H9 (cell line): Measurements from ENCODE around the gene IGFBP4. TPM values are rescaled to one million over a fixed set of nuclear protein-coding genes. Genes with fewer than 3 reads are reported as not detected.

Source experiments
- DNase-seq: peaks from one replicate; pipeline ENCODE4 v3.0.0-alpha.2; 2017
- H2AFZ ChIP-seq: one replicate; pipeline ENCODE4 v1.6.1; 2013; ENCODE audit warnings: mild to moderate bottlenecking, low read length, control low read depth, moderate library complexity
- H2AK5ac ChIP-seq: 2 replicates; pipeline ENCODE4 v1.6.1; 2013; ENCODE audit warnings: low read length, control low read depth, mixed read lengths; ENCODE audit not compliant: insufficient read length
- H2BK120ac ChIP-seq: one replicate; pipeline ENCODE4 v1.6.1; 2013; ENCODE audit warnings: low read depth, mild to moderate bottlenecking, low read length, control low read depth, inconsistent platforms; ENCODE audit not compliant: poor library complexity, severe bottlenecking
- H2BK12ac ChIP-seq: 2 replicates; pipeline ENCODE4 v1.6.1; 2013; ENCODE audit warnings: low read length, control low read depth, mixed read lengths, low read depth; ENCODE audit not compliant: insufficient read length
- H2BK15ac ChIP-seq: 2 replicates; pipeline ENCODE4 v1.6.1; 2013; ENCODE audit warnings: low read depth, low read length, control low read depth
- H2BK20ac ChIP-seq: one replicate; pipeline ENCODE4 v1.6.1; 2013; ENCODE audit warnings: low read depth, mild to moderate bottlenecking, low read length, control low read depth, inconsistent platforms; ENCODE audit not compliant: poor library complexity, severe bottlenecking
- H2BK5ac ChIP-seq: 2 replicates; pipeline ENCODE4 v1.6.1; 2013; ENCODE audit warnings: low read length, control low read depth, mixed read lengths; ENCODE audit not compliant: insufficient read length
- H3K14ac ChIP-seq: 2 replicates; pipeline ENCODE4 v1.6.1; 2013; ENCODE audit warnings: low read length, control low read depth; ENCODE audit not compliant: insufficient read depth
- H3K18ac ChIP-seq: 2 replicates; pipeline ENCODE4 v1.6.1; 2013; ENCODE audit warnings: low read depth, mild to moderate bottlenecking, mixed read lengths, low read length, control low read depth; ENCODE audit not compliant: insufficient read length
- H3K23ac ChIP-seq: 2 replicates; pipeline ENCODE4 v1.6.1; 2013; ENCODE audit warnings: low read length, control low read depth, mixed read lengths, low read depth; ENCODE audit not compliant: insufficient read length
- H3K23me2 ChIP-seq: 2 replicates; pipeline ENCODE4 v1.6.1; 2013; ENCODE audit warnings: low read depth, mild to moderate bottlenecking, mixed read lengths, low read length, control low read depth; ENCODE audit not compliant: insufficient read length, poor library complexity, severe bottlenecking
- H3K27ac ChIP-seq: 2 replicates; pipeline ENCODE4 v1.5.1; 2013; ENCODE audit warnings: low read length, control low read depth, mixed read lengths, low read depth; ENCODE audit not compliant: insufficient read length
- H3K27me3 ChIP-seq: 2 replicates; pipeline ENCODE4 v1.6.1; 2013; ENCODE audit warnings: low read length, control low read depth, inconsistent platforms; ENCODE audit not compliant: insufficient read depth
- H3K4ac ChIP-seq: 2 replicates; pipeline ENCODE4 v1.6.1; 2013; ENCODE audit warnings: low read depth, mild to moderate bottlenecking, control low read depth, inconsistent platforms, low read length, moderate library complexity
- H3K4me1 ChIP-seq: 2 replicates; pipeline ENCODE4 v1.6.1; 2013; ENCODE audit warnings: low read length, control low read depth, inconsistent platforms; ENCODE audit not compliant: insufficient read depth
- H3K4me2 ChIP-seq: 2 replicates; pipeline ENCODE4 v1.6.1; 2013; ENCODE audit warnings: low read length, control low read depth, mixed read lengths; ENCODE audit not compliant: insufficient read length, insufficient read depth
- H3K56ac ChIP-seq: 2 replicates; pipeline ENCODE4 v1.6.1; 2013; ENCODE audit warnings: low read depth, mild to moderate bottlenecking, mixed read lengths, low read length, control low read depth; ENCODE audit not compliant: insufficient read length
- H3K79me1 ChIP-seq: 2 replicates; pipeline ENCODE4 v1.6.1; 2013; ENCODE audit warnings: low read depth, mild to moderate bottlenecking, moderate library complexity, low read length, control low read depth, inconsistent platforms; ENCODE audit not compliant: insufficient read depth, poor library complexity, severe bottlenecking
- H3K79me2 ChIP-seq: 2 replicates; pipeline ENCODE4 v1.6.1; 2013; ENCODE audit warnings: low read length, control low read depth, inconsistent platforms; ENCODE audit not compliant: insufficient read depth
- H3K9ac ChIP-seq: 2 replicates; pipeline ENCODE4 v1.6.1; 2013; ENCODE audit warnings: low read length, control low read depth, mixed read lengths; ENCODE audit not compliant: insufficient read length; ENCODE audit errors: extremely low read depth
- H3K9me3 ChIP-seq: one replicate; pipeline ENCODE4 v1.6.1; 2013; ENCODE audit warnings: low read depth, low read length, inconsistent platforms; ENCODE audit not compliant: control insufficient read depth
- H3T11ph ChIP-seq: one replicate; pipeline ENCODE4 v1.6.1; 2013; ENCODE audit warnings: mild to moderate bottlenecking, low read length, control low read depth, inconsistent platforms
- H4K20me1 ChIP-seq: one replicate; pipeline ENCODE4 v1.6.1; 2013; ENCODE audit not compliant: control insufficient read depth, insufficient read length, insufficient read depth
- H4K5ac ChIP-seq: 2 replicates; pipeline ENCODE4 v1.6.1; 2013; ENCODE audit warnings: low read depth, mild to moderate bottlenecking, mixed read lengths, low read length, control low read depth; ENCODE audit not compliant: insufficient read length
- H4K8ac ChIP-seq: replicated peaks from 2 replicates; pipeline ENCODE4 v1.6.1; 2013; ENCODE audit warnings: low read length, control low read depth, mixed read lengths, low read depth; ENCODE audit not compliant: insufficient read length
- H4K91ac ChIP-seq: 2 replicates; pipeline ENCODE4 v1.6.1; 2013; ENCODE audit warnings: low read depth, mild to moderate bottlenecking, moderate library complexity, mixed read lengths, low read length, control low read depth; ENCODE audit not compliant: insufficient read length
- H3K27ac Mint-ChIP-seq, 3 experiments: 2 replicates in 2 of 3; 3 replicates in 1 of 3; pipeline ENCODE4 v1.8.0; 2020 to 2021; ENCODE audit warnings: mixed read lengths in 3 of 3, mild to moderate bottlenecking in 1 of 3, moderate library complexity in 1 of 3
- H3K27me3 Mint-ChIP-seq: 2 replicates; pipeline ENCODE4 v1.8.0; 2021; ENCODE audit warnings: low read depth, mild to moderate bottlenecking, moderate library complexity, mixed read lengths
- H3K36me3 Mint-ChIP-seq, 3 experiments: 2 replicates in 2 of 3; 3 replicates in 1 of 3; pipeline ENCODE4 v1.8.0; 2020 to 2021; ENCODE audit warnings: low read depth in 3 of 3, mixed read lengths in 3 of 3; ENCODE audit not compliant: insufficient read depth in 1 of 3
- H3K4me1 Mint-ChIP-seq, 2 experiments: 2 replicates each; pipeline ENCODE4 v1.8.0; 2020; ENCODE audit warnings: mixed read lengths in 2 of 2
- H3K4me3 Mint-ChIP-seq, 2 experiments: 2 replicates in 1 of 2; 3 replicates in 1 of 2; pipeline ENCODE4 v1.8.0; 2020 to 2021; ENCODE audit warnings: mild to moderate bottlenecking in 2 of 2, mixed read lengths in 2 of 2, moderate library complexity in 1 of 2
- H3K9me3 Mint-ChIP-seq, 2 experiments: 2 replicates in 1 of 2; 3 replicates in 1 of 2; pipeline ENCODE4 v1.8.0; 2020; ENCODE audit warnings: mild to moderate bottlenecking in 2 of 2, mixed read lengths in 2 of 2, moderate library complexity in 1 of 2
- CTCF ChIP-seq: fragments of 200-600 bp; sonication (generic); conservative IDR thresholded peaks from 3 replicates; pipeline ENCODE4 v1.8.0; 2021; ENCODE audit warnings: antibody characterized with exemption, mild to moderate bottlenecking
- WGBS: extraction: QIAGEN DNeasy Blood & Tissue Kit; methylation state at CpG from one replicate; pipeline ENCODE4 v1.1.7; 2013; ENCODE audit warnings: missing lambda C conversion rate, low lambda C conversion rate, mixed read lengths; ENCODE audit not compliant: insufficient read length; ENCODE audit errors: extremely low coverage; 5-methylcytosine and 5-hydroxymethylcytosine counted together
- total RNA-seq: library from RNA; stranded (reverse); gene quantifications from 2 replicates; pipeline ENCODE4 v1.2.1, GENCODE V29; 2021

Gene IGFBP4
- total RNA-seq, 1 experiment from 2014 or later, result 49.9 TPM

GRCh38 chr17:40496634-40497420, 53.6 kb downstream of the IGFBP4 start:
- Histone ChIP-seq H3K23me2 (no peaks in the 10 kb centered on the region), H3K4me2 (no peak overlapping the region), H3K9ac (no peak overlapping the region), H3K4me1 (peaks cover 9% of the 10 kb centered on the region; the same call in 1 of the 2 replicates), H3K18ac (no peak overlapping the region), H3K79me1 (no peaks in the 10 kb centered on the region), H4K5ac (no peak overlapping the region), H3K27me3 (no peaks in the 10 kb centered on the region), H3K23ac (no peak overlapping the region), H3K56ac (no peak overlapping the region), H3K79me2 (no peaks in the 10 kb centered on the region), H3K4ac (no peak overlapping the region), H3T11ph (no peak overlapping the region), H2AFZ (no peak overlapping the region), H4K20me1 (no peaks in the 10 kb centered on the region), H4K91ac (no peak overlapping the region), H3K9me3 (no peaks in the 10 kb centered on the region), H3K14ac (no peak overlapping the region), H2BK5ac (no peak overlapping the region), H3K27ac (no peak overlapping the region), H2AK5ac (no peak overlapping the region), H2BK15ac (no peak overlapping the region), H2BK20ac (no peak overlapping the region), H2BK120ac (no peak overlapping the region), H2BK12ac (no peak overlapping the region), H4K8ac (no peak overlapping the region)
- no CpG with 5 or more reads among the region's 9 CpGs for WGBS
- H3K4me1 Mint-ChIP-seq, result peaks cover 32 to 42% of the 10 kb centered on the region in 2 experiments
- peak overlapping the region in 2 of 3 experiments; percentile 18 to 32; a peak in 2 of 7 replicates for H3K27ac Mint-ChIP-seq
- no peak overlapping the region; a peak in 1 of 5 replicates for H3K4me3 Mint-ChIP-seq
- TF ChIP-seq CTCF, result no peak
- DNase-seq, result no peak
- H3K9me3 Mint-ChIP-seq, result no peaks in the 10 kb centered on the region; a peak in 1 of 5 replicates
- H3K27me3 Mint-ChIP-seq, result peaks cover 12% of the 10 kb centered on the region
- H3K36me3 Mint-ChIP-seq, result peaks cover 0 to 2% (median 0%) of the 10 kb centered on the region in 3 experiments; a peak in 1 of 7 replicates
